ENCODE results near the gene MBOAT2. TPM values are rescaled to one million over a fixed set of nuclear protein-coding genes. Genes with fewer than 3 reads are reported as not detected.

Gene MBOAT2
- total and polyA plus RNA-seq, 4 donors, result 5.0 to 26.3 (median 15.0) TPM

- whole genome bisulfite sequencing, 2 donors, result 72 to 77% methylated on average over 5 of the region's 5 CpGs
- H3K4me1 ChIP-seq (ENCODE audit: control insufficient read depth in 1 of 2, insufficient read depth in 2 of 2, low read length in 2 of 2), result no peaks in the 10 kb centered on the region
- no peak overlapping the region for H3K4me3 ChIP-seq (ENCODE audit: low read length in 2 of 2)
- H3K9me3 ChIP-seq (ENCODE audit: control insufficient read depth, low read length), result no peaks in the 10 kb centered on the region
- peaks cover 0 to 4% of the 10 kb centered on the region in 2 donors for H3K36me3 ChIP-seq (ENCODE audit: control insufficient read depth in 1 of 2, insufficient read depth in 2 of 2, low read length in 1 of 2)
- no peak overlapping the region for H3K27ac ChIP-seq (ENCODE audit: low read depth in 1 of 2, low read length in 2 of 2)
- ATAC-seq (ENCODE audit: low FRiP score) (no peak), DNase-seq (no peak)
- intact Hi-C loops (cut with DNase I), result no loop called here
- no peaks in the 10 kb centered on the region for H3K27me3 ChIP-seq (ENCODE audit: control insufficient read depth in 1 of 2, insufficient read depth in 2 of 2, low read length in 1 of 2)
Observed at GRCh38 chr2:8882094-8882493, 121.4 kb downstream of the MBOAT2 start.

- Histone ChIP-seq H3K27me3 (ENCODE audit: control insufficient read depth in 1 of 2, insufficient read depth in 2 of 2, low read length in 1 of 2) (no peaks in the 10 kb centered on the region), H3K36me3 (ENCODE audit: control insufficient read depth in 1 of 2, insufficient read depth in 2 of 2, low read length in 1 of 2) (peaks cover 0 to 6% of the 10 kb centered on the region in 2 donors), H3K4me3 (ENCODE audit: low read length in 2 of 2) (no peak overlapping the region), H3K27ac (ENCODE audit: low read depth in 1 of 2, low read length in 2 of 2) (no peak overlapping the region), H3K9me3 (ENCODE audit: control insufficient read depth, low read length) (no peaks in the 10 kb centered on the region), H3K4me1 (ENCODE audit: control insufficient read depth in 1 of 2, insufficient read depth in 2 of 2, low read length in 2 of 2) (no peaks in the 10 kb centered on the region)
- WGBS, 2 donors, result 94% methylated on average over 4 of the region's 4 CpGs
- intact Hi-C loops (cut with DNase I), result loop anchor here (5.0 to 10.0 kb wide), 2 partner anchors 217 to 259 kb away; no protein-coding TSS in a partner anchor
- DNase-seq (no peak), ATAC-seq (ENCODE audit: low FRiP score) (no peak)
Observed at GRCh38 chr2:8877894-8878293, 125.6 kb downstream of the MBOAT2 start.

- Histone ChIP-seq H3K27me3 (ENCODE audit: control insufficient read depth in 1 of 2, insufficient read depth in 2 of 2, low read length in 1 of 2) (no peaks in the 10 kb centered on the region), H3K4me3 (ENCODE audit: low read length in 2 of 2) (no peak overlapping the region), H3K36me3 (ENCODE audit: control insufficient read depth in 1 of 2, insufficient read depth in 2 of 2, low read length in 1 of 2) (peaks cover 0 to 6% of the 10 kb centered on the region in 2 donors), H3K27ac (ENCODE audit: low read depth in 1 of 2, low read length in 2 of 2) (no peak overlapping the region), H3K4me1 (ENCODE audit: control insufficient read depth in 1 of 2, insufficient read depth in 2 of 2, low read length in 2 of 2) (no peaks in the 10 kb centered on the region), H3K9me3 (ENCODE audit: control insufficient read depth, low read length) (no peaks in the 10 kb centered on the region)
- no peak for DNase-seq
- ATAC-seq (ENCODE audit: low FRiP score), result no peak
- WGBS, 2 donors, result 90% methylated on average over 4 of the region's 4 CpGs
- intact Hi-C loops (cut with DNase I), result loop anchor here (5.0 to 10.0 kb wide), 2 partner anchors 217 to 260 kb away; no protein-coding TSS in a partner anchor
Observed at GRCh38 chr2:8877332-8877731, 126.2 kb downstream of the MBOAT2 start.

GRCh38 chr2:8876628-8877027 is 126.9 kb downstream of the MBOAT2 start:
- H3K4me3 ChIP-seq (ENCODE audit: low read length in 2 of 2), result no peak overlapping the region
- peaks cover 0 to 6% of the 10 kb centered on the region in 2 donors for H3K36me3 ChIP-seq (ENCODE audit: control insufficient read depth in 1 of 2, insufficient read depth in 2 of 2, low read length in 1 of 2)
- no peaks in the 10 kb centered on the region for H3K27me3 ChIP-seq (ENCODE audit: control insufficient read depth in 1 of 2, insufficient read depth in 2 of 2, low read length in 1 of 2)
- H3K9me3 ChIP-seq (ENCODE audit: control insufficient read depth, low read length), result no peaks in the 10 kb centered on the region
- H3K4me1 ChIP-seq (ENCODE audit: control insufficient read depth in 1 of 2, insufficient read depth in 2 of 2, low read length in 2 of 2), result no peaks in the 10 kb centered on the region
- ATAC-seq (ENCODE audit: low FRiP score), result no peak
- no peak overlapping the region for H3K27ac ChIP-seq (ENCODE audit: low read depth in 1 of 2, low read length in 2 of 2)
- intact Hi-C loops (cut with DNase I), result loop anchor here (5.0 to 10.0 kb wide), 2 partner anchors 218 to 261 kb away; no protein-coding TSS in a partner anchor
- DNase-seq, result no peak

DNA sequence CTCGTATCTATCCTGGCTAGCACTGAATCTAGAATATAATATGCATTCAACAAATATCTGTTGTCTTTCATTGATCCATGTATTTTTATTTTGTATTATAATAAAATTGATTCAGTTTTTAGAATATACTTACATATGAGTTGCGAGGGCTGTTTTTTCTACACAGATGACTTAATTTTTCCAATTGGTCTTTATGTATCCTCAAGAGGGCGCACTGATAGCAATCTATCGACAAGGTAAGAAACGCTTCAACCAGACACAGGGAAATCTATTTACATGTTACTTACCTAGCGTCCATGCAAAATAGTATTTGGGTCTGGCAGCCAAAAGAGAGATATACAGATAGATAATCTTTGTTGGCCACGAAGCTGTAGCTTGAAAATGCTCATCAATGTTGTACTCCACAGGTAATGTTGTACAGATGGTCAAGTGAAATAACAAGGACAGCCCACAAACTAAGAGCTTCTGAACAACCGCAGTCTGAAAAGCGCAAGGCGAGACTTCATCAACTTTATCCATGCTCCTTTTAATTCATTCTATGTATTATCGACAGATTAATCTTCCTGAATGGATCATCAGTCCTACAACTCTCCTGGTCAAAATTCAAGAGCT is 130.6 kb downstream of the MBOAT2 start:
- no peaks in the 10 kb centered on the region for H3K4me1 ChIP-seq (ENCODE audit: control insufficient read depth in 1 of 2, insufficient read depth in 2 of 2, low read length in 2 of 2)

GRCh38 chr2:8870441-8870840 is 133.0 kb downstream of the MBOAT2 start:
- intact Hi-C loops (cut with DNase I), result loop anchor here in 1 of 2 donors (10.0 kb wide), 1 partner anchor 224 kb away; no protein-coding TSS in a partner anchor
- H3K36me3 ChIP-seq (ENCODE audit: control insufficient read depth in 1 of 2, insufficient read depth in 2 of 2, low read length in 1 of 2), result peaks cover 0 to 6% of the 10 kb centered on the region in 2 donors
- H3K9me3 ChIP-seq (ENCODE audit: control insufficient read depth, low read length), result no peaks in the 10 kb centered on the region
- no peak overlapping the region for H3K4me3 ChIP-seq (ENCODE audit: low read length in 2 of 2)
- no peaks in the 10 kb centered on the region for H3K27me3 ChIP-seq (ENCODE audit: control insufficient read depth in 1 of 2, insufficient read depth in 2 of 2, low read length in 1 of 2)
- no peak for DNase-seq
- H3K4me1 ChIP-seq (ENCODE audit: control insufficient read depth in 1 of 2, insufficient read depth in 2 of 2, low read length in 2 of 2), result no peaks in the 10 kb centered on the region
- ATAC-seq (ENCODE audit: low FRiP score), result no peak
- WGBS, 2 donors, result 85 to 94% methylated on average over 2 of the region's 2 CpGs
- no peak overlapping the region for H3K27ac ChIP-seq (ENCODE audit: low read depth in 1 of 2, low read length in 2 of 2)

More for the DNA sequence above, 130.6 kb downstream of the MBOAT2 start:
- no peaks in the 10 kb centered on the region for H3K9me3 ChIP-seq (ENCODE audit: control insufficient read depth, low read length)
- no peaks in the 10 kb centered on the region for H3K27me3 ChIP-seq (ENCODE audit: control insufficient read depth in 1 of 2, insufficient read depth in 2 of 2, low read length in 1 of 2)
- DNase-seq (no peak), ATAC-seq (ENCODE audit: low FRiP score) (no peak)
- peaks cover 1% of the 10 kb centered on the region in 2 donors for H3K36me3 ChIP-seq (ENCODE audit: control insufficient read depth in 1 of 2, insufficient read depth in 2 of 2, low read length in 1 of 2)
- H3K27ac ChIP-seq (ENCODE audit: low read depth in 1 of 2, low read length in 2 of 2), result no peak overlapping the region
- WGBS, 2 donors, result 47 to 48% methylated on average over 11 of the region's 11 CpGs
- intact Hi-C loops (cut with DNase I), result loop anchor here in 1 of 2 donors (1.0 to 10.0 kb wide), 2 partner anchors 222 to 266 kb away; no protein-coding TSS in a partner anchor
- H3K4me3 ChIP-seq (ENCODE audit: low read length in 2 of 2), result no peak overlapping the region

DNA sequence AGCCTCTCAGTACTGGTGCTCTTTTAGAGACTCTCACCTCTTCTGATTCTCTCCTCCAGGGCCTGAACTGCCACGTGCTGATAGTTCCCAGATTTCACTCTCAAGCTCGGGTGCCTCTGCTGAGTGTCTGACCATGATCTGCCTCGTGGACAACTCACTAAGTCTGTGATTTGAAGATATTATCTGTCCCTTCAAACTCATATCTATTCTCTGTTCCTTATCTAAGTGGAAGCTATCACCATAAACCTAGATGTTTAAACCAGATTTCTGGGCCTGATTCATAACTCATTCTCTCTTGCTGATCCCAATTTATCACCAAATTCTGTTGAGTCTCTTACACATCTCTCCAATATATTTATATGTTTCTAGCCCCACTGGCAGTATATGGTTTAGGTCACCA is 136.1 kb downstream of the MBOAT2 start:
- Histone ChIP-seq H3K4me3 (ENCODE audit: low read length in 2 of 2) (no peak overlapping the region), H3K27me3 (ENCODE audit: control insufficient read depth in 1 of 2, insufficient read depth in 2 of 2, low read length in 1 of 2) (no peaks in the 10 kb centered on the region), H3K4me1 (ENCODE audit: control insufficient read depth in 1 of 2, insufficient read depth in 2 of 2, low read length in 2 of 2) (no peaks in the 10 kb centered on the region), H3K27ac (ENCODE audit: low read depth in 1 of 2, low read length in 2 of 2) (no peak overlapping the region), H3K36me3 (ENCODE audit: control insufficient read depth in 1 of 2, insufficient read depth in 2 of 2, low read length in 1 of 2) (peaks cover 0 to 6% of the 10 kb centered on the region in 2 donors), H3K9me3 (ENCODE audit: control insufficient read depth, low read length) (no peaks in the 10 kb centered on the region)
- 89 to 93% methylated on average over 3 of the region's 3 CpGs for WGBS, 2 donors
- no peak for ATAC-seq (ENCODE audit: low FRiP score)
- no peak for DNase-seq
- intact Hi-C loops (cut with DNase I), result no loop called here

GRCh38 chr2:8863331-8863953 is 140.0 kb downstream of the MBOAT2 start:
- H3K27ac ChIP-seq (ENCODE audit: low read depth in 1 of 2, low read length in 2 of 2), result no peak overlapping the region
- ATAC-seq (ENCODE audit: low FRiP score) (no peak), DNase-seq (no peak)
- H3K36me3 ChIP-seq (ENCODE audit: control insufficient read depth in 1 of 2, insufficient read depth in 2 of 2, low read length in 1 of 2), result peaks cover 0 to 6% of the 10 kb centered on the region in 2 donors
- WGBS, 2 donors, result 76 to 77% methylated on average over 10 of the region's 10 CpGs
- no peaks in the 10 kb centered on the region for H3K27me3 ChIP-seq (ENCODE audit: control insufficient read depth in 1 of 2, insufficient read depth in 2 of 2, low read length in 1 of 2)
- intact Hi-C loops (cut with DNase I), result no loop called here
- no peak overlapping the region for H3K4me3 ChIP-seq (ENCODE audit: low read length in 2 of 2)
- no peaks in the 10 kb centered on the region for H3K9me3 ChIP-seq (ENCODE audit: control insufficient read depth, low read length)
- H3K4me1 ChIP-seq (ENCODE audit: control insufficient read depth in 1 of 2, insufficient read depth in 2 of 2, low read length in 2 of 2), result no peaks in the 10 kb centered on the region

DNA sequence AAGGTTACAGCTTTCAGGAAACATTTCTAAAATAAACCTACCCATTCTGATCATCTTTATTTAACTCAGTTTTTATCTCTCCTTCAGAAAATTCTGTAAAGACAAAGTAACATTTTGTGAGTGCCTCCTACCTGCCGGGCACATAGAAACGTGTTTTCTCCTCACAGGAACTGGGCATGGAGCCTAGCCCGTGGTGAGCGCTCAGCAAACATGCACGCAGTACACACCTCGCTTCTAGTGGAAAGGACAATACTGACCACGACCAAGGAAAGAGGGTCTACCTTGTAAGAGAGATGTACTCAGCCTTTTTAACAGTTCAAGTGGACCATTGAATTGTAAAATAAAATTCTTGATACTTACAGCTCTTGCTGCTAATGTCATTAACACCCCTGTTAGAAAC is 141.3 kb downstream of the MBOAT2 start:
- H3K36me3 ChIP-seq (ENCODE audit: control insufficient read depth in 1 of 2, insufficient read depth in 2 of 2, low read length in 1 of 2), result peaks cover 0 to 2% of the 10 kb centered on the region in 2 donors
- no peaks in the 10 kb centered on the region for H3K4me1 ChIP-seq (ENCODE audit: control insufficient read depth in 1 of 2, insufficient read depth in 2 of 2, low read length in 2 of 2)
- H3K4me3 ChIP-seq (ENCODE audit: low read length in 2 of 2), result no peak overlapping the region
- H3K27ac ChIP-seq (ENCODE audit: low read depth in 1 of 2, low read length in 2 of 2), result no peak overlapping the region
- ATAC-seq (ENCODE audit: low FRiP score) (no peak), DNase-seq (no peak)
- H3K9me3 ChIP-seq (ENCODE audit: control insufficient read depth, low read length), result no peaks in the 10 kb centered on the region
- no peaks in the 10 kb centered on the region for H3K27me3 ChIP-seq (ENCODE audit: control insufficient read depth in 1 of 2, insufficient read depth in 2 of 2, low read length in 1 of 2)
- intact Hi-C loops (cut with DNase I), result no loop called here
- WGBS, 2 donors, result 91 to 95% methylated on average over 7 of the region's 7 CpGs
